GM21390 (cell line): ENCODE measurements around the gene PPM1J.
A peak's percentile ranks its signal among the peaks of the same experiment; 100 is the strongest.
"Not testable (repeated sequence)": the region's sequence is repeated elsewhere in the genome, so short reads cannot be mapped to it uniquely, and the experiment has no call there.

Experiments
- ATAC-seq: cut with Tn5 transposase; IDR thresholded peaks from one replicate; pipeline ENCODE4 v1.9.1; 2021; ENCODE audit not compliant: unreplicated experiment

Gene PPM1J

DNA sequence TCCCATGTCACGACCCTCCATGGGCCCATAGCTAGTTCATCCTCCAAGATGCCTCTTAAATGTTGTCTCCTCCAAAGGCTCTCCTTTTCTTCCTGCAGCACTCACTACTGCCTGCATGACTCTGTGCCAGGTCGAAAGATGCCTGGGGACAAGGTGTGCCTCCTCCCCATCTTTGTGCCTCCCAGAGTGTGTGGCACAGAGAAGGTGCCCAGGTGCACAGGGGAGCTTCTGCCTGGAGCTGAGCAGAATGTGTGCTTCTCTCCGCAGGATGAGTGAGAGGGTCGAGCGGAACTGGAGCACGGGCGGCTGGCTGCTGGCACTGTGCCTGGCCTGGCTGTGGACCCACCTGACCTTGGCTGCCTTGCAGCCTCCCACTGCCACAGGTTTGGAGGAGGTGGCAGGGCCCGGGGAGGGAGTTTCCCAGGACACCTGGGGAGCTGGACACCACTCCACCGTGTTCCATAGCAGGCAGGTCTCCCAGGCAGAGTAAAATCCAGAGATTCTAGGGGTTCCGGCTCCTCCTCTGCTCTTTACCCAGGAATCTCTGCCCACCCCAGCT is 6.9 kb upstream of the PPM1J start:
- ATAC-seq: no peak

- ATAC-seq: not testable (repeated sequence)
Observed at GRCh38 chr1:112721294-112721693, 6.2 kb upstream of the PPM1J start.

GRCh38 chr1:112720800-112721199 is 5.7 kb upstream of the PPM1J start:
- no peak for ATAC-seq

DNA sequence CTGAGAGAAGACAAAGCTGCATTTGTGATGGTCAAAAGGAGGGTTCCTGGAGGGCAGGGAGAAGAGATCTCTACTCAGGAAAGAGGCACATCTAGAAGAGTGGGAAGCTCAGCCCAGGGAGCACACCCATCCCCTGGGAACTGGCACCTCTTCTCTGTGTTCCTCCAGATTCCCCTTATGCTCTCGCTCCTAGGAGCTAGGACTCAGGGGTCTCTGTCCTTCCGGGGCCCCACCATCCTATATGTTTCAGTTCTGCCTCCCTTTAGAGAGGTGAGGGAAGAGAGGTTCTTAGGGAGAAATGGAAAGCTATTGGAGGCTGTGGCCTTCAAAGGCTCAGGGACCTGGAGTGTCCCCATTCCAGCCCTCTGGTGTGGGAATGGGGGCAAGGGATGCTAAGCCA is 4.6 kb upstream of the PPM1J start:
- no peak for ATAC-seq

DNA sequence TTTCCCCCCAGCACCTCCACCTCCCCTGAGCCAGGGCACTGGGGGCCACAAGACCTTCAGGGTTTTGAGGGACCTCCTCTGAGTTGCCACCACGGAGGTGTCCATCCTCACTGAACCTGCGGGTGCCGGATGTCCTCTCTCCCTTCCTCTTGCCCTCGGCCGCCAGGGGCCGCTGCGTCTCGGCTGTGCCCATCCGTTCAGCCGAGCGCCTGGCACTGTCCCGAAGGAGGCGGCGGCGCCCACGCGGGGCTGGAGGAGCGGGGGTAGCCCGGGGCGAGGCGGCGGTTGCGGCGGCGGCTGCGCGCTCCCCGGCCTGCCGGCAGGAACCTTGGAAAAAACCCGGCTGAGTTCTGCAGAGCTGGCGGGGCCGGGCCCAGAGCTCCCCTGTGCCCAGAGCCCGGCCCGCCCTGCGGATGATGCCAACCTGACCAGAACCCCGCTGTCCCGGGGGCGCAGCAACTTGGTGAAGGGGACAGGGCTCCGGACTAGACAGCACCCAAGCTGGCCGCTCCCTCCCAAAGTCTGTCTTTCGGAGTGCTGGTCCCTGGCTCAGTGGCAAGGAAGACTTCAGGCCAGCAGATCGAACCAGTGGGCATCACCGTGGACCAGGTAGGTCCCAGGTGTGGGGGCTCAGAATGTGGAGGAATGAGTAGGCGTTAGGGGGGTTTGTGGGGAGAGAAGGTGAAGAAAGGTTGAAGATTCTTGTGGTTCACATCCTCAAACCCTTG is 3.7 kb upstream of the PPM1J start:
- no peak for ATAC-seq

DNA sequence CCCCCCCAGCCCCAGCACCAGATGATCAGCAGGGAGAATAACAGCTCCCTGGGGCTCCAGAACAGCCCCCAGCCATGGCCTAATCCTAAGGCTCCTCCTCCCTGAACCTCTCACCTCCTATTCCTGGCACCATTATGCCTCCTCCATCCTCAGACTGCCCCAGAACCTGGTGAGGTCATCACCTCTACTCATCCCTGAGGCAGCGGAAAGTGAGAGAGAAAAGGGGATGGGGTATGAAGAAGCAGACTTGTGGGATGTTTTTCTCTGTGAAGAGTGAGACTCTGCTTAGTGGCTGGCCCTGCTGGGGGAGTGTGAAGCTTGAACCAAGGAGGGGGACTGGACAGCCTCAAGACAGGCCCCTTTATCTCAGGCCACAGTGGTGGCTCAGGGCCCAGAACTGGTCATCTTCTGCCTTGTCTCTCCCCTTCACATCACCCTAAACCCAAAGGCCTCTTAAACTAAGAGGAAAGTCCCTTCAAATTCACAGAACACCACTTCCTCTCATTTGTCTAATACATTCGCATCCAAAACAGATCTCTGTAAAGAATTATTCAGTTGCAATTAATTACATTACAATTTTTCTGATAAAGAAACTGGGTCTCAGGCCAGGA is 2.2 kb upstream of the PPM1J start:
- ATAC-seq: no peak

DNA sequence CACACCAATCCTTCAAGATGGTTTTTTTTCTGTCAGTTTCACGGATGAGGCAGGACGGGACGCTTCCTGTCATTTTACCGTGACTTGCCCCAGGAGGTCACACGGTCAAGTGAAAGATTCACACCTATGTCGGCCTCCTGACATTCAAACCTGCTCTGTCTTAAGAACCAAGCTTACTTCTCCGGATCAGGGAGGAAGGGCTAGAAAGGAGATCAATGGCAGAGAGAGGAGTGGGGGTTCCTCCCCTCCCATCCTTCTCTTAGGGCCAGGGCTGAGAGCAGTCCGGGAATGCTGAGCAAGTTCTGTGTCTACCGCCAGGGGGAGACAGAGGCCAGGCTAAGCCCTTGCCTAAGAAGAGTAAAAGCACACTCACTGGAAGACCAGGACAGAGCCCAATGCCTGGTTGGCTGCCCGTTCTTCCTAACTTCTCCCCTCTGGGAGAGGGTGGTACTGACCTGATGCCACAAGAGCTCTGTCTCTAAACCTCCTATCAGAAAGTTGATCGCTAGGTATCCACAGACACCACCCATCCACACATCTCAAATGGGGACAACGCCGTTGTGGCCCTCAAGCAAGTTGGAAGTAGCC is 1.1 kb upstream of the PPM1J start:
- peak; percentile 30 for ATAC-seq

DNA sequence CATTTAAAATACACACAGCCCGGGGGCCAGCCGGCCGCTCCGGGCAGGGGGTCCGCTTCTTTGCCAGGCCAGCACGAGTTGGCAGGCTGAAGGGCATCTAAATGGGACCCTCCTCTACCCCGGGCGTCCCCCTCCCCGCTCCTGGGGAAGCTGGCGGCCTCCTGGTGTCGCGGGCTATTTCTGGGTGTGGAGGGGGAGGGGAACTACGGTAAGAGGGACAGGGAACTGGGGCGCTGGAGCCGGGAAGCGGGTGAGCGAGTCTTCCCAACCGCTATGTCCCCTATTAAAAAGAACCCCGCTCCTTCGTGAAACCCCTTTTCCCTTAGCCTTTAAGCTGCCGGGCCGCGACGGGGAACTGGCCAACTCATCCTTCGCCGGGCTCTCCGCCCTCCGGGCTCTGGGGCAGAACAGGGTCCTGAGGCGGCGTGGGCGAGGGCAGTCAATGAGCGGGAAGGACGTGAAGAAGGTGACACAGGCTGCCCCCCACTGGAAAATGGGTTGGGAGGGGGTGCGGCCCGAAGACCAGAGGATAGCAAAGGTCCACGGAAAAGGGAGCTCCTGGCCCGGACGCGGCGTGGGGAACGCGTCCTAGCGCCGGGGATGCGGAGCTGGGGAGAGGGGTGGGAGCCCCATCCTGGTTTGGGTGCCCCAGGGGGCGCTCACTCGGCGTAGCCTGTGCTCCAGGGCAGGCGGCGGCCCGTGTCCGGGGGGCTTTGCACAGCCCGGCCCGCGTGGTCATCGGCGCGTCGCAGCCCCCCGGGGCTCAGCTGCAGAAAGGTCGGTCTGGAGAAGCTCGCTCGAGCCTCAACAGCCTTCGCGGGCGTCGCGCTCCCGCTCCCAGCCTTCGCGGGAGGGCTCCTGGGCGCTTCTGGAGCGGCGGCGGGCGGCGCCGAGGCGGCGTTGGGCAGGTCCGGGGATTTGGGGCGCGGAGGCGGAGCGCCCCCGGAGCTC is 544 bp downstream of the PPM1J start:
- peak; percentile 9 for ATAC-seq

- ATAC-seq: peak; percentile 30
Observed at GRCh38 chr1:112713466-112714312, 1.4 kb downstream of the PPM1J start.

DNA sequence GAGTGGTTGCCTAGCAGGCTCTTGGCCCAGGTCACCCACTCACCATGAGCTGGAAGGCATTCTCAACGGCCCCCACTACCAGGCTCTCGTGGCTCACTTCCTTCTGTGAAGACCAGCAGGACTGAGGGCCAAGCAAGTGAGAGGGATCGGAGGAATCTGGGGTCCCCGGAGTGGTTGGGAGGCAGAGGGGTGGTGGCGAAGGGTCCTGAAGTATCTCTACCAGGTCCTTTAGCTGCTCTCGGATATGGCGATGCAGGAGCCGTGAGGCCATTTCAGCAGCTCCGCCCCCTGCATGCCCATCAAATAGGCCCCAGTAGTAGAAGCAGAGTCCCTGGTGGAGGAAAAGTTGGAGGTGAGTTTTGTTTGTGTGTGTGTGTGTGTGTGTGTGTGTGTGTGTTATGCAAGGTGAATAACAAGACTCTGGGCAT is 2.4 kb downstream of the PPM1J start:
- ATAC-seq: no peak

GRCh38 chr1:112712191-112712590 is 2.9 kb downstream of the PPM1J start:
- ATAC-seq: no peak

GRCh38 chr1:112711670-112712069 is 3.5 kb downstream of the PPM1J start:
- ATAC-seq: no peak

GRCh38 chr1:112711041-112711440 is 4.1 kb downstream of the PPM1J start:
- no peak for ATAC-seq

DNA sequence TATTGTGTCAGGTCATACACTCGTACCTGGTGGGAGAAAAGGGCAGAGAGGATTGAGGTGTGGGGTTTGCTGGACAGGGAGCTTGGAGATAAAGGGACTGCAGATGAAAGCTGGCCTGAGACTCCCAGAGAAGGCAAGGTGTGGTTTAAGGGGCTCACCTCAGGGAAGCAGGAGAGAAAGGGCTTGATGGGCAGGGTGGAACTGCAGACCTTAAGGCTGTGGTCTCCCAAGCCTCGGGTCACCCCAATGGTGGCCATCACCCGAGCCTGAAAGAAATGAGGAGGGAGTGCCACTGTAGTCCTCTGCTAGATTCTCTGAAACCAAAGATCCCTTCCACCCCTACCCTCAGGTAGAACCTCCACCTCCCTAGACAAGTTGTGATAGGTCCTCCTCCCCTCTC is 4.5 kb downstream of the PPM1J start:
- ATAC-seq: no peak

GRCh38 chr1:112710159-112710558 is 5.0 kb downstream of the PPM1J start:
- no peak for ATAC-seq

DNA sequence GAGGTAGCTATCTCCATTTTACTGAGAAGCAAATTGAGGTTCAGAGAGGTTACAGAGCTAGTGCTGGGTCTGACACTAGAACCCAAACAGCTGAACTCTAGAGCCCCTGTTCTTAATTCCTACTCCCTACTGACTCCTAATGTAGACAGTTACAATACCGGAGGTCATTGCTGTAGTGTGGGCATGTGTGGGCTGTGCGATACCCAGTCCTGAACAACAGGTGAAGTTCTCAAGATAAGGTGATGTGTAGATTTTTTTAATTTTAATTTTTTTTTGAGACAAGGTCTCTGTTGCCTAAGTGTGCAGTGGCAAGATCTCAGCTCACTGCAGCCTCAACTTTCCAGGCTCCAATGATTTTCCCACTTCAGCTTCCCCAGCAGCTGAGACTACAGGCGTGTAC is 6.6 kb downstream of the PPM1J start:
- no peak for ATAC-seq

DNA sequence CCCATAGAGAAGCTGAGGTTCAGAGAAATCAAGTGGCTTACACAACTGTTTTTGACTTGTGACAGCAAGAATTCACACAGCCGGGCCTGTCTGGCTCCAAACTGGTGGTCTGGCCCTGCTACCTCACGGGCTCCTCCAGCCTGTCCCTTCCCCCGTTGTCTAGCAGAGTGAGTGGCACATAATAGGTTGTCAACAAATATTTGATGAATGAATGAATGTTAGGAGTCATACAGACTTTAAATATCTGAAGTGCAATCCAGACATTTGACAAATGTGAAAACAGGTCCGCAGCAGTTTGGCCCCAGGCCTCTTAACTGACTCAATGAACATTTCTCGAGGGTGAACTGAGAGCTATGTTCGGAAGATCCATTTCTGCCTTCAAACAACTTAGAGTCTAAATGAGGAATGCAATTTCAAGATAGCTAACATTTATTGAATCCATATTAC is 7.1 kb downstream of the PPM1J start:
- no peak for ATAC-seq

DNA sequence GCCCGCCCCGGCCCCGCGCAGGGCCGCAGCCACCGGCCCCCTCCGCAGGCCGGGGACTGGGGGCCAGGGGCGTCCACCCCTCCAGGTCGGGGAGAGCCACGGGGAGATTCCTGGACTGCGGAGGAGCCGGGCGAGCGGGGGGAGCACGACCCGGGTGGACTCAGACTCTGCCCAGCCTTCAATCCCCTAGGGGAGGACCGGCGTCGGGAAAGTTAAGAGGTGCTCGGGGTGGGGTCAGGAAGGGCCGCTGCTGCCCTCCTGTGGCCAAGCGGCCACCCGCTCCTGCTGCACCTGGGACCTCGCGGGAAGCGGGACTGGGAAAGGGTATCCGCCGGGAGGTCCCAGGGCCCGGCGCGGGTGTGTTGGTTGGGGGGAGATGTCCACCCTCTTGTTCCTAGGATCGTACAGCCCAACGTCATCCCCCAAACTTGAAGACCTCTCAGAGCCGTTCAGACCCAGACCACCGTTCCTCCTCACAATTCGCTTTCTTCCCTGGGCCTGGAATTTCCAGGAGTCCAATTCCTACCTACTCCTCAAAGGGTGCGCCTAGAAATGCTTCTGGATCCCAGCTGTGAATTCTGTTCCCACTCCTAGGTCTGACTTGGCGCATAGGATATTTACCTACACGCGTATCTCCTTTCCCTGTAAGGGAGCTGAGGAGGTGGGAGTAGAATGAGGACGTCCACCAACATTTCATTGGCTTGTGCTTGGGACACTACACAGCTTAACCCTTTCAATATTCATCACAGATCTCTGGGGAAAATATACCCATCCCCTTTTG is 7.7 kb downstream of the PPM1J start:
- ATAC-seq: peak; percentile 48

- ATAC-seq: peak; percentile 67
Observed at GRCh38 chr1:112706505-112707220, 8.5 kb downstream of the PPM1J start, which contains the start of gene RHOC. Gene RHOC, minus strand, starts transcription at chr1:112707127. Its CDS starts 3,328 bp downstream, at chr1:112703799.
